Measurements from ENCODE around the gene EEF2K. TPM values are rescaled to one million over a fixed set of nuclear protein-coding genes. Genes with fewer than 3 reads are reported as not detected.
A peak's percentile ranks its signal among the peaks of the same experiment; 100 is the strongest.

Gene EEF2K
- polyA plus RNA-seq, 1 experiment = 9.6 TPM

- H3K27ac ChIP-seq (ENCODE audit: low read depth, low read length) = no peak overlapping the region
- H3K27me3 ChIP-seq (ENCODE audit: control insufficient read depth, insufficient read depth, low read length) = no peaks in the 10 kb centered on the region
- H3K4me3 ChIP-seq (ENCODE audit: low read depth, low read length) = no peak overlapping the region
- CTCF ChIA-PET = interaction anchor here (1.0 kb wide), 1 partner anchor 98 kb away, joined by 4 read pairs; no protein-coding TSS in a partner anchor
- POLR2A ChIA-PET = no interaction called here
- no peak for DNase-seq (ENCODE audit: low read depth, low spot score)
- no peak for TF ChIP-seq CTCF (IDR thresholded peaks at IDR 0.05; ENCODE audit: low read depth, low read length)
- H3K9me3 ChIP-seq (ENCODE audit: control insufficient read depth, insufficient read depth, low read length) = no peaks in the 10 kb centered on the region; the same call in 1 of the 2 replicates
These were observed 3.8 kb upstream of the EEF2K start for GRCh38 chr16:22202261-22202637.

DNA sequence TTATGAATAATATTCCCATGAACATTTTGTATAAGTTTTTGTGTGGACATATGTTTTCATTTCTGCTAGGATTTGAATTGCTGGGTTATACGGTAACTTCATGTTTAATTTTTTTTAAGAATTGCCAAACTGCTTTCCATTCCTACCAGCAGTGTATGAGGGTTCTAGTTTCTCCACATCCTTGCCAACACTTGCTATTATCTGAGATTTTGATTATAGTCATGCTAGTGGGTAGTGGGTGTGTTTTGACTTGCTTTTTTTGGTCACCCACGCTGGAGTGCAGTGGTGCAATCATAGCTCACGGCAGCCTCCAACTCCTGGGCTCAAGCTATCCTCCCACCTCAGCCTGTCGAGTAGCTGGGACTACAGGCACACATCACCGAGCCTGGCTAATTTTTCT lies 3.0 kb upstream of the EEF2K start:
- TF ChIP-seq CTCF (IDR thresholded peaks at IDR 0.05; ENCODE audit: low read depth, low read length) = no peak
- POLR2A ChIA-PET = no interaction called here
- Histone ChIP-seq H3K9me3 (ENCODE audit: control insufficient read depth, insufficient read depth, low read length) (no peaks in the 10 kb centered on the region; the same call in 1 of the 2 replicates), H3K27ac (ENCODE audit: low read depth, low read length) (no peak overlapping the region), H3K27me3 (ENCODE audit: control insufficient read depth, insufficient read depth, low read length) (no peaks in the 10 kb centered on the region), H3K4me3 (ENCODE audit: low read depth, low read length) (no peak overlapping the region)
- CTCF ChIA-PET = interaction anchor here (0.6 to 1.7 kb wide), 2 partner anchors 93 to 98 kb away, joined by 3 to 5 read pairs; no protein-coding TSS in a partner anchor
- DNase-seq (ENCODE audit: low read depth, low spot score) = no peak

DNA sequence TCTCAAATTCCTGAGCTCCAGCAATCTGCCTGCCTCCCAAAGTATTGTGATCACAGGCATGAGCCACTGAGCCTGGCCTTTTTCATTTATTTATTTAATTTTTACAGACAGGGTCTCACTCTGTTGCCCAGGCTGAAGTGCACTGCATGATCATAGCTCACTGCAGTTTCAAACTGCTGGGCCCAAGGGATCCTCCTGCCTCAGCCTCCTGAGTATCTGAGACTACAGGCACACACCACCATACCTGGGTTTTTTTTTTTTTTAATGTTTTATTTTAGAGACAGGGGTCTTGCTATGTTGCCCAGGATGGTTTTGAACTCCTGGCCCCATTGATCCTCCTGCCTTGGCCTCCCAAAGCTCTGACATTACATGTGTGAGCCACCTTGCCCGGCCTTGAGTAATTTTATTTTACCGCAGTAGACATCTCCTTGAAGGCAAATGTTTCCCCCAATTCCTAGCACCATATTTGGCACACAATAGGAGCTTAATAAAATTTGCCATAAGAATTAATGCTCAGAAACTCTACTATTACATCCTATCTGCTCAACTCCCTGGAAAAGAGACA lies 1.9 kb upstream of the EEF2K start:
- H3K27ac ChIP-seq (ENCODE audit: low read depth, low read length) = no peak overlapping the region
- no peaks in the 10 kb centered on the region; the same call in 1 of the 2 replicates for H3K9me3 ChIP-seq (ENCODE audit: control insufficient read depth, insufficient read depth, low read length)
- DNase-seq (ENCODE audit: low read depth, low spot score) = no peak
- no peak overlapping the region for H3K4me3 ChIP-seq (ENCODE audit: low read depth, low read length)
- ChIA-PET POLR2A (interaction anchor here (0.6 kb wide), 1 partner anchor 61 kb away, joined by 3 read pairs; no protein-coding TSS in a partner anchor), CTCF (interaction anchor here (0.7 to 2.2 kb wide), 5 partner anchors 8 to 192 kb away, joined by 3 to 9 read pairs (median 5); no protein-coding TSS in a partner anchor)
- TF ChIP-seq CTCF (IDR thresholded peaks at IDR 0.05; ENCODE audit: low read depth, low read length) = no peak
- H3K27me3 ChIP-seq (ENCODE audit: control insufficient read depth, insufficient read depth, low read length) = no peaks in the 10 kb centered on the region

GRCh38 chr16:22205577-22206012 lies 483 bp upstream of the EEF2K start:
- DNase-seq (ENCODE audit: low read depth, low spot score) = no peak
- no peaks in the 10 kb centered on the region for H3K27me3 ChIP-seq (ENCODE audit: control insufficient read depth, insufficient read depth, low read length)
- ChIA-PET POLR2A (interaction anchor here (1.0 to 1.7 kb wide), 4 partner anchors 10 to 93 kb away, joined by 4 to 10 read pairs (median 6); no protein-coding TSS in a partner anchor), CTCF (interaction anchor here (0.6 to 2.2 kb wide), 7 partner anchors 9 to 184 kb away, joined by 4 to 9 read pairs (median 5); no protein-coding TSS in a partner anchor)
- H3K27ac ChIP-seq (ENCODE audit: low read depth, low read length) = peak overlapping the region; percentile 73
- peak overlapping the region; percentile 78 for H3K4me3 ChIP-seq (ENCODE audit: low read depth, low read length)
- H3K9me3 ChIP-seq (ENCODE audit: control insufficient read depth, insufficient read depth, low read length) = no peaks in the 10 kb centered on the region; the same call in none of the 2 replicates
- no peak for TF ChIP-seq CTCF (IDR thresholded peaks at IDR 0.05; ENCODE audit: low read depth, low read length)
